ENCODE data around the gene ZNF302.
A peak's percentile ranks its signal among the peaks of the same experiment; 100 is the strongest.
"Not testable (repeated sequence)": the region's sequence is repeated elsewhere in the genome, so short reads cannot be mapped to it uniquely, and the experiment has no call there.

ZNF302 gene

DNA sequence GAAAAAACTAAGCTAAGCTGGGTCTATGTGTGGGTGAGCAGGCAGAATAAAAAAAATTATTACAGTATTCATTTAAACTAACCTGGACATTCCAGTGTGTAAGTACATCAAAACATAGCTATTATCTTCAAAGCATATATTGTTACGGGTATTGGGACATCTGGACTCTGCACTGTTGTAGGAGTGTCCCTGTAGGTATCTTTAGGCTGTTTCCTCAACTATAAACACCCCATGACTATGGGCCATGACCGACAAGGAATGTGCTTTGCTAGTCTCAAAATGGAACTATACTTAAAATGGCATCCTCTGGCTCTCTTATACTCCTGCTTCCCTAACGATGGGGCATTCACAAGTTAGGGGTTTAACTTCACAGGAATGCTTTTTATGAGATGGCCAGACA, 3.9 kb upstream of the ZNF302 start:
- DNase-seq: no peak

DNA sequence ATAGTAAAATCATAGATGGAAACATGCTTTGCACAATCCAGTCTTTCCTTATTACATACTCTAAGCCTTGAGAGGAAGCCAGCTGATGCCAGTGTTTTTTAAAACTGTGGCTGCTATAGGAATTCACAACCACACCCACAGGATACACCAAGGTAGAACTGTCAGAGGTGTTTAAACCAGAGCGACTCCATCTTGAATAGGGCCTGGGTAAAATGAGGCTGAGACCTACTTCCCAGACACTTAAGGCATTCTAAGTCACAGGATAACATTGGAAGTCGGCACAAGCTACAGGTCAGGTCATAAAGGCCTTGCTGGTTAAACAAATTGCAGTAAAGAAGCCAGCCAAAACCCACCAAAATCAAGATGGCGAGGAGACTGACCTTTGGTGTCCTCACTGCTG, 2.2 kb upstream of the ZNF302 start:
- DNase-seq: no peak

DNA sequence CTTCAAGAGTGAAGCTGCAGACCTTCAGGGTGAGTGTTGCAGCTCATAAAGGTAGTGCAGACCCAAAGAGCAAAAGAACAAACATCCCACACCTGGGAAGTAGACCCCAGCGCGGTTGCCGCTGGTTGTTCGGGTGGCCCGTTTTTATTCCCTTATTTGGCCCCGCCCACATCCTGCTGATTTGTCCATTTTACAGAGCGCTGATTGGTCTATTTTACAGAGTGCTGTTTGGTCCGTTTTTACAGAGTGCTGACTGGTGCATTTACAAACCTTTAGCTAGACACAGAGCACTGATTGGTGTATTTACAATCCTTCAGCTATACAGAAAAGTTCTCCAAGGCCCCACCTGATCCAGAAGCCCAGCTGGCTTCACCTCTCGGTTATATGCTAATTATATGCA, 1.6 kb upstream of the ZNF302 start:
- no peak for DNase-seq

DNA sequence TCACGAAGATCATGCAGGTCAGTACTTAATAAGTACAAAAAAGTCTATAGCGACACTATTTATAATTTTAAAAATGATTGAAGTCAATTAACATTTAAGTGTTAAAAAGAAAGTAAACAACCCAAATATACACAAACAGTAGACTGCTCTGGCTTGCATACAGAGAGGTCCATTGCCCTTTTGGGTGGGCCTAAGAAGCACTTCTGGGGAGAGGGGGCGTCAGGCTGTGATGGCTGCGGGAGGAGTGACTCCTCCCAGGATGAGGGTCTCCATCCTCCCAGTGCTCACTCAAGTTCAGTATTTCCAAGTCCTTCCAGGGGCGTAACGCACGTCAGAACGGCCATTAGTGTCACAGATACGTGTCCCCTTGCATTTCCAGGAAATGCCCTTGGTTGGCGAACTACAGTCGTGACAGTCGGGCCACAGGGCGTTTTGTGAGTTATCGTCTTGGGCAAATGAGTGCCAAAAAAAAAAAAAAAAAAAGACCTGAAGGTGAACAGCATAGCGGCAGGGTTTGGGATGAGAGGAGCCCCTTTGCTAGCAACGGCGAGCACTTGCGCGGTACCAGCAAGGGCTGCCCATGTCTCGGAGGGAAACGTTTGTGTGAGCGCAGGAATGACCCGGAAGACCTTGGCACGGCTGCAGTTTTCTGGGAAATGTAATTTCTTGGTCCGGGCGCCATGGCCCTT, 637 bp upstream of the ZNF302 start, which contains the start of gene SCGB2B2:
SCGB2B2 (minus strand) TSS at position 463 of the 689 bp plus-strand sequence. CDS start 82,596 bp downstream, outside the sequence.
- peak; percentile 43 to 91 for DNase-seq

DNA sequence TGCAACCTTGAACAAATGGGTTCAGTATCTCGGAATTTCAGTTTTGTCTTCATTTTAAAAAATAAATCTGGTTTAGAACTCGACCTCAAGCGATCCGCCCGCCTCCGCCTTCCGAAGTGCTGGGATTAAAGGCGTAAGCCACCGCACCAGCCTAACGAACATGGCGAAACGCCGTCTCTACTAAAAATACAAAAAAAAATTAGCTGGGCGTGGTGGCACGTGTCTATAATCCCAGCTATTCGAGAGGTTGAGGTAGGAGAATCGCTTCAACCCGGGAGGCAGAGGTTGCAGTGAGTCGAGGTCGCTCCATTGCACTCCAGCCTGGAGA, 571 bp downstream of the ZNF302 start:
- DNase-seq: no peak

DNA sequence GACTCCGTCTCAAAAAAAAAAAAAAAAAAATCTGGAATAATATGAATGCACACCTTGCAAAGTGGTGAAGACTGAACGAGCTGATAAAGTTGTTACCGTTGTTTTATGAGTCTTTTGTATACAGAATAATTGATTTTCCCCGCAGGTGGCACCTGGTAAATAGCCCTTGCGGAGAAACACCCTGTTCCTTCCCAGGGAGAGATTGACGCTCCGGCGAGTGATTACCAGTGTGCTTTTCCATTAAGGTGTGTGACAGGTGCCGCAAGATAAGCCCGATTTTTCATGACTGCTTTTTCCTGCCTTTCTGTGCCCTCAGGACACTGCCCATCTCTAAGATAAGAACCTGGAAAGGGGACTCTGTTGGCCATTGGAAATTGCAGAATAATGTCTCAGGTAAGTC, 943 bp downstream of the ZNF302 start:
- peak in 1 of 2 experiments; percentile 36 for DNase-seq

DNA sequence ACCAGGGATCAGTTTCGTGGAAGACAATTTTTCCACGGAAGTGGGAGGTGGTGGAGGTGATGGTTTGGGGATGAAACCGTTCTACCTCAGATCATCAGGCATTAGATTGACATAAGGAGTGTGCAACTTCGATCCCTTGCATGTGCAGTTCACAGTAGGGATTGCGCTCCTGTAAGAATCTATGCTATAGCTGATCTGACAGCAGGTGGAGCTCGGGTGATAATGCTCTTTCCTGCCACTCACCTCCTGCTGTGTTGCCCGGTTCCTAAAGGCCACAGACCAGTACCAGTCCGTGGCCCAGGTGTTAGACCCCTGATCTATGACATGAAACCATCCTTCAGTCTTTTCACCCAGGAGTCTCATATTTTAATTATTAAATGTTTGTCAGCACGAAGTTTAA, 4.0 kb downstream of the ZNF302 start:
- DNase-seq: no peak

DNA sequence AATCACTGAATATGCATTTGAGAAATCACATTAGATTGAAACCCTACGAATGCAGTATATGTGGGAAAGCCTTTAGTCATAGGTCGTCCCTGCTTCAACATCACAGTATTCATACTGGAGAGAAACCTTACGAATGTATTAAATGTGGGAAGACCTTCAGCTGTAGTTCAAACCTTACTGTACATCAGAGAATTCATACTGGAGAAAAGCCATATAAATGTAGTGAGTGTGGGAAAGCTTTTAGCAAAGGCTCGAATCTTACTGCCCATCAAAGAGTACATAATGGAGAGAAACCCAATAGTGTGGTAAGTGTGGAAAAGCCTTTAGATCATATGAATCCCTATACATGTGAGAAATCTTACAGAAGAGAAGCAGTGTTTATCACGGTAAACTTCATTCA, 7.8 kb downstream of the ZNF302 start:
- DNase-seq: not testable (repeated sequence)

DNA sequence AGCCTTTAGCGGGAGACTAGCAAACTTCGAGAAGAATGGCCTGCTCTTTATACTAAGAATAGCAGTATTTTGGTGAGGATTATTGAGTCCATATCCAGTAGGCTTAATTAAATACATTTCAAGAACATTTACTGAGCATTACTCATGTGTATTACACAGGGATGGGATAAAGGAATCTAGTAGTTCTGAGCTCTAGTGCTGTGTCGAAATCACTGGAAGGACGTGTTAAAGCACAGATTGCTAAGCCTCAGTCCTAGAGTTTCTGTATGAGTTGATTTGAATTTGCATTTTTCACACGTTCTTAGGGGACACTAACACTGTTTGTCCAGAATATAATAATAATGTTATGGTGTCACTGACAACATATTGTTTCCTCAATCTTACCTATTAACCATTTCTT, 9.0 kb downstream of the ZNF302 start:
- no peak for DNase-seq

DNA sequence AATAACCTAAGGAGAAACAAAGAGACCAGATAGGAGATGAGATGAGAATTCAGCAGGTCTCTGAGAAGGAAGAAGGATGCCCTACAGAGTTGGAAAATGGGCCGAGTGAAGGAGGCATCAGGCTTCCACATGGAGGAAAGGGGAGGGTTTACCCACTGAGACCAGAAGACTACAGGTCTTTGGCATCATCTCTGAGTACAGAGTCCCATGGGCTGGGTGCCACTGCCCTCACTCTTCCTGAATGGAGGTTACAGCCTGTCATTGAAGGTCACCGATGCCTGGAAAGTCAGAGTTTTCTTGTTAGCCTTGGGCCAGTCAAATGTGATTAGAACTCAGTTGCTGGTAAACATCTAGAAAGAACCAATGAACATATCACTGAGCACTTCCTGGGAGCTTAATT, 9.9 kb downstream of the ZNF302 start:
- DNase-seq: no peak

DNA sequence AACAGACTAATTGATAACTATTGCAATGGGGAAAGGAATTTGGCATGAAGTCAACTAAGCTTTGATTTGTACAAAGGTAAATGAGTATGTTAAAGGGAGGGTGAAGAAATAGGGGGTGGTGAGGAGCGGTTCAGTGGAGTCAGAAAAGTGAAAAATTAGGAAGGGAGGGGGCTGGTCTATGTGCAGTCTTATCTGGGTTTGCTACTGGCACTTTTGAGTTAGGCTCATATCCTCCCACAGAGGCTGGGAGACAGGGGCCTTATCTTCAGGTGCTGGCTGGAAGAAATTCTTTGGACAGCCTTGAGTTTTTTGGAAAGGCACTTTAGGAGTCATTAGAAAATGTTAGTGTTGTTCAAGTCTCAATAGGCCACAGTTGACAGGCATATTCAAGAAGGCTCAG, 11.1 kb downstream of the ZNF302 start:
- no peak for DNase-seq

DNA sequence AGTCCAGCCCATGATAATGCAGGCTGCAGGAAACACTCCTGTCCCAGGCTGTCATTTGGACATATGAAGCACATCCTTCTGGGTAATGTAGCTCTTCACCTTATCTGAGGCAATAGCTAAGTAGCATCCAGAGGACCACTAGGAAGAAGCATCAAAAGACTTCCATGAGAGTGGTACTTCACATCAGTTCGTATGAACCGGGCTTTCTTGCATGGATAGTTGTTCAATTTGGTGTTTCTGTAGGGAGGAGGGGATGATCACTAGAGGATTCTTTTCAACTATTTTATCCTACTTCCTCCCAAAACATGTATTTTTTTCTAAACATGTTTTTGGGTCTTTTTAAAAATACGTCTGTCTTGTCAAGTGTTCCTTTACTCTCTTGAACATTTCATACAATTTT, 12.9 kb downstream of the ZNF302 start:
- DNase-seq: no peak

DNA sequence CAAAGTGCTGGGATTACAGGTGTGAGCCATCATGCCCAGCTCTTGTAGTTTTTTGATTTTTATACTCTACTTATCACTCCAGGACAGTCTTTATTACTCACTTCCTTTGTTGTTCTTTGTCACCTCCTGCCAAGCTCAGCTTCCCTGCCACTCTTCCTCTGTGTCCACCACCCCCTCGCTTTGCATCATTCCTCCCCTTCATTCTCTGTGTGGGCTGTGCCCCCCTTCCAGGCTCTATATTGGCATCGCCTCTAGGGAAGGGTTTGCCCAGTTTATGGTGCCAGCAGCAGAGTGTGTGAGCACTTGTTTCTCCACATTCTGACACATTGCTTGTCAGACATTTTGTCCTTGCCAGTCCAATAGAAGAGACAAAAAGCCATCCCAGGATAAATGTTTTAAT, 15.1 kb downstream of the ZNF302 start:
- no peak for DNase-seq

DNA sequence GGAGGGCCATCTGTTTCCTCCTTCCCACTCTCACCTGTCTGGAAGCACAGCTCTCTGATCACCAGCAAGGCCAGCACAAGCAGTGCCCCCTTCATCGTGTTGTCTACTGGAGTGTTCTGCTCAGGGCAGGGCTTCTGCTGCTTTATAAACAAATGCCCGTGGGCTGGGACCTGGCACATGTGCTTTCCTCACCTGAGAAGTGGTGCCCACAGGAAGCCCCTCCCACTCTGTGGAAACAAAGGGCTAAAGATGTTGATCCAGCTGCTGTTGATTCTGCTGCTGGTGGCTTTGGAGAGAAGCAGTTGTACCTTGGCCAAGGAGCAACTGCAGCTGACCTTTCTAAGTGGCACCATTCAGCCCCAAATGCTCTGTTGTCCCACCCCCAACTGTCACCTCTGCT, 30.2 kb downstream of the ZNF302 start:
- peak; percentile 1 to 49 for DNase-seq

DNA sequence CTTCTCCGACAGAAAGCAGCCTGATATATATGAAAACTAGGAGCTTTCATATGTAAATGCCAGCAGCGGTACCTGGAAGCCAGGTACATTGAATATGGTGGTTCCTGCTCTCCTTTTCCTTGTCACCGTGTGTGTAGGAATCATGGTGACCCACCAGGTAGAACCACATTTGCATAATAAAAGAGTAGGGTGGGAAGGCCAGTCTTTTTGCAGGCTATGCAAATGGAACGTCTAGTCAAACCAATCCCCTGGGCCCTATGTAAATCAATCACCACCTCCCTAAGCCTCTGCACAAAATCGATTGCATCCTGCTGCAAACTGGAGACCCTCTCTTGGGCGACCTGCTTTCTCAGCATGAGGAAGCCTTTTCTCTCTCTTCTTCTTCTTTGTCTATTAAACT, 34.4 kb downstream of the ZNF302 start:
- no peak for DNase-seq

DNA sequence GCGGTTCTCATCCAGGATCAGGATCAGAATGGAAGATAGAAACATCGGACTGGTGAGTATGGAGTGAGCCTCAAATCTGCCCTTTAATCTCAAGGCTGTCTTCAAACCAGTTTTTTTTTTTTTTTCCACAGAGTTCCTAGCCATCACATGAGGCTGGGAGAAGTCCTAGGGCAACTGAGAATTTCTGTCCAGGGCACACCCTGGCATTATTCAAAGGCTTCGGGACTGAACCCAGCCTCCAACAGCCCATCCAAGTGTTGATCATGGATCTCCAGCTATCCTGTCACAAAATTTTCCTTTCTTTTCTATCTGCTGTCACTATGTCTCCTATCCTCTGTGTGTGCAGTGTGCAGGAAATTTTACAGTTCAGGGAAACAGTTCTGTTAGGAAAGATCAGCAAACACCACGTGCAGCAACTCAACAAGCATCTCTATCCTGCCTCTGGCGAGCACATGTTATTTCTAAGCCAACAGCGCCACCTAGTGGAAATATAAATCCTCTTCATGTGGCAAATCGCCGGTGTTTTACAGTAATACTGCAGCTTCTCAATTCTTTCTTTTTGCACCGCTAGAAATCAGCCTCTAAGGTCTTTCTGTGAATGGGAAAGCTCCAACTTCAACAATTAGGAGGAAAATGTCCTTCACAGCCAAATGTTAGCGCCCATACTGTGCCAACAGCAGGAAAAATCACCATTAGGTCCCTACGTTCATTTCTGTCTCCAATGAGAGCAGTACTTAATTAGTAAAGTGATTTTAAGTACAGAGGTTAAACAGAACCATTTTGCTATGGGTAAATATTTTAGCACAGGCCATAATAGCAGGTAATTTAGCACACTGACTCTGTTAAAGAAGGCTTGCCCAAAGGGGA, 35.1 kb downstream of the ZNF302 start:
- DNase-seq: peak; percentile 69 to 82

DNA sequence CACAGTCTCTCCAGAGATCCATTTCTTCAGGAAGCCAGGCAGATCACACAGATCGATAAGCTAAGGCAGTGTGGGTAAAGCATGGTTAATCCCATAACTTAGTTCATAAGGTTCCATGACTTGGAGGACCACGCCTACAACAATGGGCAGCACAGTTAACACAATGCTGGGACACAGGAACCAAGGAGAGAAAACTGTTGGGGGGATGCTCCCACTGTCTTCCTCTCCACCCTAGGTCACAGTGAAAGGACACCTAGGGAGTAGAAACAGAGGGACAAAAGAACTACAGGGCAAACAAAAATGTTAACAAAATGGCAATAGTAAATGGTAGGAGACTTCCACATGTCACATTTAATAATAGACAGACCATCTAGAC, 35.8 kb downstream of the ZNF302 start:
- no peak for DNase-seq

DNA sequence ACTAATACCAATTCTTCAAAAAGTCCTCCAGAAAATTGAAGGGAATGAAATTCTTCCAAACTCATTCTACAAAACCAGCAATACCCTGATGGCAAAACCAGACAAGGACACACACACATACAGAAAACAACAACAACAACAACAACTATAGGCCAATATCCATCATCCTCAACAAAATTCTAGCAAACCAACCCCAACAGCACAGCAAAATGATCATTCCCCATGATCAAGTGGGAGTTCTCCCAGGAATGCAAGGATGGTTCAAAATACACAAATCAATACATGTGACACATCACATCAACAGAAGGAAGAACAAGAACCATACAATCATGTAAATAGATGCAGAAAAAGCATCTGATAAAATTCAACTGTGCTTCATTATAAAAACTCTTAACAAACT, 37.9 kb downstream of the ZNF302 start:
- no peak for DNase-seq

DNA sequence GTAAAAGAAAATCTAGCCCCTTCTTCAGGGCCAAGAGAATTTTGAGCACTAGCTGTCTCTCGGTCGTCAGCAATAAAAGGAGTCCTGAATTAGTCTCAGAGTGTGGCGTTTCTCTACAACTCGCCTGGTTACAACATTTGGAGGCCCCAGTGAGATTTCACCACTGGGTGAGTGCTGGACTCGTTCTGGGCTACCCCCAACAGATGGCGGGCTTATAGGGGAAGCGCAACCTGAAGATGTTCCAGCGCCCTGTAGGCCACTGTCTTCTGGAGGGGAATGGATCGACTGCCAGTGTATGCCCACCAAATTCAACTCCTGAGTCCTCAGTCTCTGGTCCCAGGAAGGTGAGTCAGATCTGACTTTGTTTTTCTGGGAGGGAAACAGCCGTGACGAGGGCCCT, 44.9 kb downstream of the ZNF302 start:
- no peak for DNase-seq

DNA sequence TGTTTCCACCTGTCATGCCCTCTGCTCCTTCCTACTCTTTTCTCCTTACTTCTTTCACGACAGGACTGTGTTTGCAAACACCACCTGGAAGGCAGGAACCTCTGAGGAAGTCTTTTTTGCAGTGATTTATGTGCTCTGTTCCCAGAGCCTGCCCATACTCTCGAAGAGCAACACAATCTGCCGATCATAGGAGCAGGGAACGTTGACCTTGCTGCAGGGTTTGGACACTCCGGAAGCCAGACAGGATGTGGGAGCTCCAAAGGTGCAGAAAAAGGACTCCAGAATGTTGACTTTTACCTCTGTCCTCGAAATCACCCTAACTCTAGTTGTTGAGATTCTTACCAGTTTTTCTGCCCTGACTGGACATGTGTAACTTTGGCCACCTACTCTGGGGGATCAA, 47.9 kb downstream of the ZNF302 start:
- no peak for DNase-seq

DNA sequence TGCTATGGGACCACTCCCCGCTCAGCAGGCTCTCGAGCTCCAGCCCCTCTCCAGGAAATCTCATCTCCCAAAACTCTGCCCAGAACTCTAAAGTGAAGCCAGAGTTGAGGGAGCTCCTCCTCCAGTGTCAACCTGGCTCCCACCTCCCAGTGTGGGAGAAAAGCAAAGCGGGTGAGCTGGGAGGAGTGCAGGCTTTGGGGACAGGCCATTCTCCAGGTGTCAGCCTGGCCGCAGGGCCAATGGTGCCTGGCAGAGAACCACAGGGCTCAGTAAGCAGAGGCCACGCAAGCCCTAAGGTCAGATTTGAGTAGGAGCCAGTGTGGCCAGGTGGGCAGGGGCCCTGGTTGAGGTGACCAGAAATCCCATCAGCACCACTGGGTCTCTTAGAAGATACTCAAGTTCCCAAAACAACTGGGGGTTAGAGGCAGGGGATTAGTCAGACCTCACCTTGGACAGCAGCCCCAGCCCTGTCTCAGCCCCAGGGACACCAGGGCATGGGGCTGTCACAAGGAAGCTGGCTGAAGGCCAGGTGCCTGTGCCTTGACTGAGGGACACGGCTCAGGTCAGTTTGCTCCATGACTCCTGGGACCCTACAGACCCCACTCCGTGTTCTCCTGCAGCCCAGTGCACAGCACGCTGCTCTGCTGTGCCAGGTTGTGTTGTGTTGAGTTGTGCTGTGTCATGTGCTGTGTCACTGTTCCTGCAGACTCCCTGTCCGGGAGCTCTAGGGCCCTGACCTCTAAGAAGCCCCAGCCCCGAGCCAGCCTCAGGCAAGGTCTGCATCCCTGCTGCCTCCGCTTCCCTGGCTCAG, 53.7 kb downstream of the ZNF302 start:
- no peak for DNase-seq

DNA sequence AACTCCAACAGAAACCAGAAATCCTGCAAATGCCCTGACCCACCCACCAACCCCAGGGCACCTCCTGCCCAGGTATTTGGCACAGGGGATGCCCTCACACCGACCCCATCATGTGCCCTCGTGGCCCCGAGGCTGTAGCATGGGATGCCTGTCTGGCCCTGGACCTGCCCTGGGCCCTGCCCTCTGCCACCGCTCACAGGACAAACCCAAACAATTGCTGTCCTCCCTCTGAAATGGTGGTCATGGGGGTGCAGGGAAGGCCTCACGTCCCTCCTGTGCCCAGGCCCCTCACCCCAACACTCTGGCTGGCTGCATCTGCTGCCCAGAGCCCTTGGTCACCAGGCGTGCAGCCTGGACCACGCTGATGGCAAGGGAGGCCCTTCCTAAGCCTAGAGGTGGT, 54.5 kb downstream of the ZNF302 start:
- no peak for DNase-seq

DNA sequence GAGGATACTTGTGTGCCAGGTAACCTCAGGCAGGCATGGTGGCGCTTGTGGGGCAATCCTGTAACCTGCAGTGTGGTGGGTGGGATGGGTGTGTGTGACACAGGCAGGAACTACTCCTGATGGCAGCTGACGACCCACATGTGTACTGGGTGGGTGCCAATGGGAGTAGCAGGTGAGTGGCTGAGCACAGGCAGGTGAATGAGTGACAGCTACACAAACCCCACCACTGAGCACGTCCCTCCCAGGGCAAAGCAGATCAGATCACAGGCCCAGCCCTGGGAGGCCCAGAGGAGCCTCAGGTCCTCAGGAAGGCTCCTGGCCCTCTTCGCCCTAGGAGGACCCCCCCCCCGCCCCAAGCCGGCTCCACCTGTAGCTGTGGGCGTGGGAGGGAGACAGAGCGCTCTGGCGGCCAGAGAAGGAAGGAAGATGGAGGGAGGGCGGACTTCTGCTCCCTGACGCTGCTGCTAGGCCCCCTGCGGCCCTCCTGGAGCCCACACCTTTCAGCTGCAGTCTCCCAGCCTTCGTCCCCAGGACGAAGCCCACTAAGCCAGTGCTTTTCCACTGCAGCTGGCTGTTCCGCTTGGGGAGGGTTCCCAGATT, 55.2 kb downstream of the ZNF302 start:
- DNase-seq: no peak
